OCI-LY3 (cell line): ENCODE results near the gene TMEM209.

Experiments
- H2AFZ ChIP-seq: fragments of 200-600, 300-600 bp; shearing (Covaris generic); 2 replicates; pipeline ENCODE4 v1.6.0; 2014; ENCODE audit warnings: antibody characterized with exemption, low read depth, low read length
- H3K27ac ChIP-seq: fragments of 200-600, 300-600 bp; sonication (generic); 2 replicates; pipeline ENCODE4 v1.5.1; 2014; ENCODE audit warnings: mild to moderate bottlenecking, low read length, moderate library complexity, mixed read lengths
- H3K27me3 ChIP-seq: fragments of 200-600, 300-600 bp; sonication (generic); 2 replicates; pipeline ENCODE4 v1.6.1; 2014; ENCODE audit warnings: low read depth, low read length, mixed read lengths
- H3K36me3 ChIP-seq: fragments of 200-600, 300-600 bp; sonication (generic); replicated peaks from 2 replicates; pipeline ENCODE3; 2014; ENCODE audit warnings: low read depth, low read length, mixed read lengths
- H3K4me1 ChIP-seq: fragments of 300-600, 200-600 bp; sonication (generic); 2 replicates; pipeline ENCODE4 v1.6.1; 2014; ENCODE audit warnings: low read length, mixed read lengths
- H3K4me2 ChIP-seq: fragments of 200-600, 300-600 bp; sonication (generic); 2 replicates; pipeline ENCODE4 v1.6.1; 2014; ENCODE audit warnings: low read length, mixed read lengths
- H3K4me3 ChIP-seq: fragments of 300-600, 200-600 bp; sonication (generic); 2 replicates; pipeline ENCODE4 v1.5.1; 2014; ENCODE audit warnings: antibody characterized with exemption, mild to moderate bottlenecking, low read length, moderate library complexity
- H3K79me2 ChIP-seq: fragments of 300-600, 200-600 bp; shearing (Covaris generic); 2 replicates; pipeline ENCODE4 v1.6.1; 2014; ENCODE audit warnings: mild to moderate bottlenecking, low read length, mixed read lengths
- H3K9ac ChIP-seq: fragments of 300-600, 200-600 bp; shearing (Covaris generic); 2 replicates; pipeline ENCODE4 v1.6.0; 2014; ENCODE audit warnings: mild to moderate bottlenecking, low read length, moderate library complexity
- H3K9me3 ChIP-seq: fragments of 200-600, 300-600 bp; shearing (Covaris generic); 2 replicates; pipeline ENCODE4 v1.6.1; 2014; ENCODE audit warnings: low read length, mixed read lengths; ENCODE audit not compliant: insufficient read depth
- H4K20me1 ChIP-seq: fragments of 200-600, 300-600 bp; sonication (generic); 2 replicates; pipeline ENCODE4 v1.6.1; 2016; ENCODE audit warnings: low read length, mixed read lengths; ENCODE audit not compliant: insufficient read depth
- EZH2phosphoT487 ChIP-seq: fragments of 200-600 bp; shearing (Covaris generic); IDR thresholded peaks from 2 replicates; pipeline ENCODE4 v1.6.1; 2018; ENCODE audit warnings: antibody characterized with exemption, mixed run types, low read depth
- TF ChIP-seq, protein P1 (sequence below): fragments of 200-600, 300-600 bp; sonication (generic); IDR thresholded peaks from 2 replicates; pipeline ENCODE4 v1.5.1; 2014; ENCODE audit warnings: antibody characterized with exemption, low read length, low read depth

The TMEM209 gene

GRCh38 chr7:130208516-130208915, 3.3 kb upstream of the TMEM209 start:
- Histone ChIP-seq H3K4me3 (no peak overlapping the region), H3K9ac (no peak overlapping the region), H3K4me1 (peaks cover 12% of the 10 kb centered on the region), H3K27ac (no peak overlapping the region), H3K36me3 (peaks cover 5% of the 10 kb centered on the region), H4K20me1 (no peaks in the 10 kb centered on the region), H2AFZ (no peak overlapping the region), H3K4me2 (no peak overlapping the region), H3K9me3 (no peaks in the 10 kb centered on the region), H3K27me3 (no peaks in the 10 kb centered on the region), H3K79me2 (peaks cover 16% of the 10 kb centered on the region)
- TF ChIP-seq, protein P1, sequence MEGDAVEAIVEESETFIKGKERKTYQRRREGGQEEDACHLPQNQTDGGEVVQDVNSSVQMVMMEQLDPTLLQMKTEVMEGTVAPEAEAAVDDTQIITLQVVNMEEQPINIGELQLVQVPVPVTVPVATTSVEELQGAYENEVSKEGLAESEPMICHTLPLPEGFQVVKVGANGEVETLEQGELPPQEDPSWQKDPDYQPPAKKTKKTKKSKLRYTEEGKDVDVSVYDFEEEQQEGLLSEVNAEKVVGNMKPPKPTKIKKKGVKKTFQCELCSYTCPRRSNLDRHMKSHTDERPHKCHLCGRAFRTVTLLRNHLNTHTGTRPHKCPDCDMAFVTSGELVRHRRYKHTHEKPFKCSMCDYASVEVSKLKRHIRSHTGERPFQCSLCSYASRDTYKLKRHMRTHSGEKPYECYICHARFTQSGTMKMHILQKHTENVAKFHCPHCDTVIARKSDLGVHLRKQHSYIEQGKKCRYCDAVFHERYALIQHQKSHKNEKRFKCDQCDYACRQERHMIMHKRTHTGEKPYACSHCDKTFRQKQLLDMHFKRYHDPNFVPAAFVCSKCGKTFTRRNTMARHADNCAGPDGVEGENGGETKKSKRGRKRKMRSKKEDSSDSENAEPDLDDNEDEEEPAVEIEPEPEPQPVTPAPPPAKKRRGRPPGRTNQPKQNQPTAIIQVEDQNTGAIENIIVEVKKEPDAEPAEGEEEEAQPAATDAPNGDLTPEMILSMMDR, result no peak
- TF ChIP-seq EZH2phosphoT487, result no peak

DNA sequence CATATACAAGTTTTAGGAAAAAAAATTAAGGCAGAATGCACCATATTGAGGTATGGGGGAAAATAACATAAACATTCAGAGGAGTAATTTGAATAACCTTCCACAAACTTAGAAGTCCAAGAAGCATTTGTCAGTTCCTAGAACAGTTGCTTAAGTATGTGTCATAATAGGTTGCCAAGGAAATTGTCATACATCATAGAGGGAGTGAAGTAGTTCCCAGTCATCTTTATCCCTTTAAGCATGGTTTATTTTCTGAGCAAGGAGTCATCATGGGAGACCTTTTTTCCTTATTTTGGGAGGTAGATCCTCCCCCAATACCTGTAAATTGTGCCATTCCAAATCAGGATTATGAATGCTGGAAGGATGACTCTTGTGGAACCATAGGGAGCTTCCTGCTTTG, 2.4 kb upstream of the TMEM209 start, which contains the start of gene SSMEM1:
SSMEM1 (plus strand) TSS at position 219 of the 400 bp plus-strand sequence; CDS start at position 270, 51 bp downstream.
- Histone ChIP-seq H3K27ac (no peak within 1 kb of the TSS), H3K4me2 (no peak within 1 kb of the TSS), H3K9ac (no peak within 1 kb of the TSS), H3K4me1 (peaks cover 12% of the 10 kb centered on the region), H3K79me2 (peaks cover 16% of the 10 kb centered on the region), H4K20me1 (no peaks in the 10 kb centered on the region), H3K36me3 (peaks cover 11% of the 10 kb centered on the region), H3K4me3 (no peak within 1 kb of the TSS), H3K27me3 (no peaks in the 10 kb centered on the region), H2AFZ (no peak within 1 kb of the TSS; the same call in 1 of the 2 replicates), H3K9me3 (no peaks in the 10 kb centered on the region)
- no peak for TF ChIP-seq EZH2phosphoT487
- TF ChIP-seq, protein P1, result no peak

- H2AFZ ChIP-seq, result no peak overlapping the region
- no peak overlapping the region for H3K4me2 ChIP-seq
- H3K9ac ChIP-seq, result no peak overlapping the region
- H3K27me3 ChIP-seq, result no peaks in the 10 kb centered on the region
- H4K20me1 ChIP-seq, result no peaks in the 10 kb centered on the region
- no peaks in the 10 kb centered on the region for H3K9me3 ChIP-seq
- no peak for TF ChIP-seq EZH2phosphoT487
- TF ChIP-seq, protein P1, result no peak
- H3K4me1 ChIP-seq, result peaks cover 12% of the 10 kb centered on the region
- peaks cover 16% of the 10 kb centered on the region for H3K79me2 ChIP-seq
- H3K36me3 ChIP-seq, result peaks cover 17% of the 10 kb centered on the region
- H3K4me3 ChIP-seq, result no peak overlapping the region
- H3K27ac ChIP-seq, result no peak overlapping the region
Observed at GRCh38 chr7:130207033-130207432, 1.8 kb upstream of the TMEM209 start.

GRCh38 chr7:130201796-130202195, 3.4 kb downstream of the TMEM209 start:
- H3K4me2 ChIP-seq, result no peak overlapping the region
- TF ChIP-seq, protein P1, result no peak
- no peak for TF ChIP-seq EZH2phosphoT487
- no peak overlapping the region for H2AFZ ChIP-seq
- H3K9me3 ChIP-seq, result no peaks in the 10 kb centered on the region
- no peaks in the 10 kb centered on the region for H4K20me1 ChIP-seq
- peaks cover 16% of the 10 kb centered on the region for H3K79me2 ChIP-seq
- no peak overlapping the region for H3K27ac ChIP-seq
- peaks cover 46% of the 10 kb centered on the region for H3K36me3 ChIP-seq
- no peaks in the 10 kb centered on the region for H3K27me3 ChIP-seq
- H3K9ac ChIP-seq, result no peak overlapping the region
- no peak overlapping the region for H3K4me3 ChIP-seq
- peaks cover 12% of the 10 kb centered on the region for H3K4me1 ChIP-seq
